Skeletal muscle tissue (tissue), 4 donors: ENCODE results near the gene ARID1B. TPM values are rescaled to one million over a fixed set of nuclear protein-coding genes. Genes with fewer than 3 reads are reported as not detected.

Experiments
- H3K27ac ChIP-seq: one replicate; pipeline ENCODE4 v1.7.0; 2013; ENCODE audit warnings: mild to moderate bottlenecking, low read depth, low read length, inconsistent platforms
- H3K27me3 ChIP-seq, 3 donors: one replicate each; pipeline ENCODE4 v1.7.0; 2013; ENCODE audit warnings: low read length in 3 of 3; ENCODE audit not compliant: control insufficient read depth in 3 of 3, insufficient read depth in 3 of 3
- H3K36me3 ChIP-seq, 3 donors: one replicate each; pipeline ENCODE4 v1.7.0; 2013; ENCODE audit warnings: low read length in 3 of 3; ENCODE audit not compliant: control insufficient read depth in 3 of 3, insufficient read depth in 3 of 3
- H3K4me1 ChIP-seq, 3 donors: one replicate each; pipeline ENCODE4 v1.7.0; 2013; ENCODE audit warnings: low read length in 3 of 3, mild to moderate bottlenecking in 3 of 3; ENCODE audit not compliant: control insufficient read depth in 3 of 3, insufficient read depth in 3 of 3
- H3K4me3 ChIP-seq, 3 donors: one replicate each; pipeline ENCODE4 v1.7.0; 2013; ENCODE audit warnings: low read length in 3 of 3
- H3K9ac ChIP-seq, 3 donors: one replicate each; pipeline ENCODE4 v1.7.0; 2013; ENCODE audit warnings: low read length in 3 of 3, mild to moderate bottlenecking in 3 of 3, moderate library complexity in 2 of 3, low read depth in 1 of 3
- H3K9me3 ChIP-seq, 3 donors: one replicate each; pipeline ENCODE4 v1.7.0; 2013; ENCODE audit warnings: low read length in 3 of 3; ENCODE audit not compliant: control insufficient read depth in 3 of 3
- total RNA-seq: library from RNA; depleted of rRNA; stranded (reverse); fragments of >200 nt; gene quantifications from one replicate; pipeline ENCODE4 v1.2.3, GENCODE V29; 2014
- donor health status: Osteomylitis.

ARID1B gene
- total RNA-seq, 1 donor from 2014 or later, result 73.6 TPM

DNA sequence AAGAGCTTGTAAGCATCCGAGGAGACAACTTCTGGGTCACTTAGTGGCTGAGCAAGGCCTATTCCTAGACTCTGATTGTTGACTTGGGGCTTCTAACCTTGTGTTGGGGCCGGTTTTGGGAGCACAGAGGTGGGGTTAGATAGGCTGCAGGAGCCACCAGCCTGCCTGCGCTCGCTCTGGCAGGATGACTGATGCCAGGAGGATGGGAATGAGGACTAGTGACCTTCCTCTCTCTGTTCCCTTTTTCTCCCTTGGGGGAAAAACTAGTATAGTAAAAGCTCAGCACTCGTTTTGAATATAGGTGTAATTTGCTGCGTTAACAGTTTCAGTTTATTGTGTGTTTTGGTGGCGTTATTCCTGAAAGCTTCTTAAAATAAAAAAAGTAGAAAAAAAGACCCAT is 141.5 kb downstream of the ARID1B start:
- Histone ChIP-seq H3K9me3 (no peaks in the 10 kb centered on the region), H3K27me3 (no peaks in the 10 kb centered on the region), H3K9ac (no peak overlapping the region), H3K4me1 (peaks cover 6 to 21% (median 11%) of the 10 kb centered on the region in 3 donors), H3K36me3 (no peaks in the 10 kb centered on the region), H3K4me3 (no peak overlapping the region), H3K27ac (no peak overlapping the region)

DNA sequence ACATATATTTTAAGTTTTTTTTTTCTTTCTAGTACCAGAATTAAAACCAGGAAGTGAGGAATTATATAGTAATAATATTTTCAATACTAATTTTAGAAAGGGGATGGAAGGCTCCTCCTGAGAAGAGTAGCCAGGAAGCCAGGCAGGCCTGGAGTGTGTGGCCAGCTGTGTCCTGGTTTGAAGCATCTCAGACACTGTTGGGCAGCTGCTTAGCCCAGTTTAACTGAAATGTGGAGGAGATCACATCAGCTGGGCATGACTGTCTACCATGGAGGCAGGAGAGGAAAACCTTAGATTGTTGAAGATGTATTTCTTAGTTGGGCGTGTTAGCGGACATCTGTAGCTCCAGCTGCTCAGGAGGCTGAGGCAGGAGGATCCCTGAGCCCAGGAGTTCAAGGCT is 142.2 kb downstream of the ARID1B start:
- Histone ChIP-seq H3K27ac (no peak overlapping the region), H3K9ac (no peak overlapping the region), H3K27me3 (no peaks in the 10 kb centered on the region), H3K4me1 (peaks cover 2 to 14% (median 11%) of the 10 kb centered on the region in 3 donors), H3K9me3 (no peaks in the 10 kb centered on the region), H3K36me3 (no peaks in the 10 kb centered on the region), H3K4me3 (no peak overlapping the region)

DNA sequence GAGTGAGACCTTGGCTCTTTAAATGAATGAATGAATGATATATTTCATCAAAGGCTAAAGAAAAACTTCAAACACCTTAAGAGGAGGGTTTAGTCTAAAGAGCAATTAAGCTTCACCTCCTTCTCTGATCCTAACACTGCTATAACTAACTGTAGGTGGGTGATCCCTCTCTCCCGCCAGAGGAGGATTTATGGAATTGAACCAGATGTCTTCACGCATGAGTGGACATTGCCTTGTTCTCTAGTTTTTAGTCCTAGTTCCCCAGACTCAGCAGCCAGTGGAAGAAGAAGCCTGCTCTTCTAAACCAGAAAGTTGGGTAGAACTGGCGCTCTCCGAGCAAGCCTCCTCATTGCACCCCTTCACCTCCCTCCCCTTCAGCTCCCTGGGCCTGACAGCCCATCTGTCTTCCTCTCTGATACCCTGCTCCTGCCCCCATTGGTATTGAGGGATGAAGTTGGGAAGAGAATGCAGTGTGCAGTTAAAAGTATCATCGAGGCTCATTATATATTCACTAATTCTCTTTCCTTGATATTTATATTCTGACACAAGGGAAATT is 142.7 kb downstream of the ARID1B start:
- Histone ChIP-seq H3K36me3 (no peaks in the 10 kb centered on the region), H3K4me1 (peaks cover 2 to 14% (median 11%) of the 10 kb centered on the region in 3 donors), H3K9ac (no peak overlapping the region), H3K9me3 (no peaks in the 10 kb centered on the region), H3K27ac (no peak overlapping the region), H3K27me3 (no peaks in the 10 kb centered on the region), H3K4me3 (no peak overlapping the region)

DNA sequence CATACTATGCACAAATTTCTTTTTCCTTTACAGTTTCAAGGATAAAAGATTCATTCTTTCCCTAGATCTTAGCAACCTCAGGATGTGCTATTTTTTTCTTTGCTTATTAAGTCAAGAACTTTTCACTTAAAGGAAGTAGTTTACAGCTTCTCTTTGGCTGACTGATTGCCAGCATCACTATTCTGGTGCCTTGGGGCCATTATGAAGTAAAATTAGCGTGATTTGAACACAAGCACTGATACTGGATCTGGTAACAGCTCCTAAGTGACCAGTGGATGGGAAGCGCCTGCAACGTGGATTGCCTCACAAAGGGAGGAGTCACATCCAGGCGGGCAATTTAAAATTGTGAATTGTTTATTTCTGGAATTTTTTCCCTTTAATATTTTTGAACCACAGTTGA is 147.1 kb downstream of the ARID1B start:
- H3K4me3 ChIP-seq, result no peak overlapping the region
- H3K36me3 ChIP-seq, result no peaks in the 10 kb centered on the region
- peaks cover 11 to 19% (median 13%) of the 10 kb centered on the region in 3 donors for H3K4me1 ChIP-seq
- no peak overlapping the region for H3K27ac ChIP-seq
- no peaks in the 10 kb centered on the region for H3K27me3 ChIP-seq
- no peak overlapping the region for H3K9ac ChIP-seq
- H3K9me3 ChIP-seq, result no peaks in the 10 kb centered on the region

DNA sequence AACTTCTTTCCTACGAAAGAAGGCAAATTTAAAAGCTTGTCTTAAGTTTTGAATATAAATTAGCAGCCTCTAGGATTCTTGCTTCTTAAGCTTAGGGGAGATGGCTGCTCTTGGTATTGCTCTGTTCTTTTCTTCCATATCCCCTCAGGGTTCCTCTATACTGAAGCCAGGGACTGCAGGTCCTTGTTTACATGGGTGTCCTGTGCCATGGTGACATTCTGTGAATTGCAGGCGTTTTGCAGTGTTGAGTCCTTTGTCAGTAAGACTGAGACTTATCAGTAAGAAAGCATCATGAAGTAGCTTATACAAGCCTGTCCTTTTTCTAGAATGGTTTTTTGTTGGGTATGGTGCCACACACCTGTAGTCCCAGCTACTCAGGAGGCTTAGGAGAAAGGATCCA is 147.8 kb downstream of the ARID1B start:
- Histone ChIP-seq H3K27ac (no peak overlapping the region), H3K27me3 (no peaks in the 10 kb centered on the region), H3K9ac (no peak overlapping the region), H3K4me3 (no peak overlapping the region), H3K4me1 (peaks cover 7 to 19% (median 11%) of the 10 kb centered on the region in 3 donors), H3K36me3 (no peaks in the 10 kb centered on the region), H3K9me3 (no peaks in the 10 kb centered on the region)

DNA sequence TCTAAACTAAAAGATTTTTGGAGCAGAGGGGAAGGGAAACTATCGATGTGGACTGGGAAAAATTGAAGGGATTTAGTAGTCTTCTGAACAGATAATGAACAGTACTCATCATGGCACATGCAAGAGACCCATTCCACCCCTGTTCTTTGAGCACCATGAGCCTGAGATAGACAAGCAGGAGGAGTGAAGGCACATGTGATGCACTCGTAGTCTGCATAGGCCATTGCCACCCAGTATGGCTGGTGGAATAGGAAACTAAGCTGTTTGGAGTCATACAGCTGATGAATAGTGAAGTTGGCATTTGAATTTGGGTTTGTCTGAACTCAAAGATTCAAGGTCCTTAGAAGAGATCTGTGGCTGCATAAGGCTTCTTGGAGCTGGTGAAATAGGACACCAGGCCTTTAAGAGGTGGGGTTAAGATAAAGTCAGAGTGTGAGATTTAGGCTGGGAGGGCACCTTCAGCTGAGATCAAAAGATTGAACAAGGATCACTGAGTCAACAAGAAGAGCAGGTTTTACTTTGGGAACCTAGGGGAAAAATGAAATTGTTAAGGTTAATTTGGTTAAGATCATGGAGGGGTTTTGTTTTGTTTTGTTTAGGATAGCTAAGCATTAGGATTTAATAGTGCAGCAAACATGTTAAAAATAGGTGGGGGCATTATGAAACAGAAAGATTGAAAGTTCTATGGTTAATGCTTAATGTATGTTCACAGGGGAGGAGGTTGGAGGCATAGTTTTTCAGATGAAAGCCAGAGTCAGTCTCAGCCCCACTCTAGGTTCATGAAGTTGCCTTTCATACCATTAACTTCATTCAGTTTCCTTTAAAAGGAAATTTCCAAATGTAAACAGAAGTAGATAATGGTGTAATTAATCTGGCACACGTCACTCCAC is 148.8 kb downstream of the ARID1B start:
- Histone ChIP-seq H3K9ac (no peak overlapping the region), H3K36me3 (no peaks in the 10 kb centered on the region), H3K9me3 (no peaks in the 10 kb centered on the region), H3K27ac (no peak overlapping the region), H3K4me1 (peaks cover 7 to 19% (median 11%) of the 10 kb centered on the region in 3 donors), H3K4me3 (no peak overlapping the region), H3K27me3 (no peaks in the 10 kb centered on the region)

DNA sequence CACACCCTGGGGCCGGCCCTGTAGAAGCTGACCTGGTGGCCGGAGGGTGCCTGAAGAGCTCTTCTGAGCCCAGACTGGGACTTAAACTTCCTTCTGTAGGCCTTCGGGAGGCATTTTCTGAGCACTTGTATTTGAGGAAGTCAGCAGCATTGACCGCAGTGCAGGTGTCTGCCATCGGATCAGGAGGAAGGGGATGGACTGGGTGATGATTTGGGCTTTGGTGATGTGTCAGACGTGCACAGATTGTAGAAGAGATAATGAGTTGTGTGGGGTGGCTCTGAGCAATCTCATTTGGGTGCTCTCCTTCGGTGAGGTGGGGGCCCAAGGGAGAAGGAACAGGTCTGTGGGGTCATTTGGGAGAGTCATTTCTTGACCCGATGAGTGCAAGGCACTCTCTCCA is 150.9 kb downstream of the ARID1B start:
- Histone ChIP-seq H3K4me1 (peaks cover 8 to 16% (median 16%) of the 10 kb centered on the region in 3 donors), H3K9ac (no peak overlapping the region), H3K9me3 (no peaks in the 10 kb centered on the region), H3K27ac (no peak overlapping the region), H3K4me3 (no peak overlapping the region), H3K27me3 (no peaks in the 10 kb centered on the region), H3K36me3 (no peaks in the 10 kb centered on the region)

DNA sequence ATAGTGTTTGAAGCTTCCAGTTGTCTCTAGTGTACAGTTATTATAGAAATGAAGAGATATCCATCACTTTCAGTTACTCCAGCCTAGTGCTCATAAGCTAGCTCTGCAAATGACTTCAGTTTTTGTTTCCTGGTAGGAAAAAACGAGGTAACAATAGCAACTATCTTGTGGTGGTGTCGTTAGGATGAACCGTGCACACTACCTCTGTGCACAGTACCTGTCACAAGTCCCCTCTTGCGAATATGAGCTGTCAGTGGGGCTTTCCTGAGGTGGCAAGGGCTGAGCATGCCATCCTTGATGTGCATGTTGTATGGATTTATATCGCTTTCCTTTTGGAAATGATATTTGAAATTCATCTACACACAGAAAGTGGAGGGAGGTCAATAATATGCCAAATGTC is 151.8 kb downstream of the ARID1B start:
- peaks cover 11 to 24% (median 22%) of the 10 kb centered on the region in 3 donors for H3K4me1 ChIP-seq
- H3K4me3 ChIP-seq, result no peak overlapping the region
- H3K27ac ChIP-seq, result no peak overlapping the region
- no peak overlapping the region for H3K9ac ChIP-seq
- H3K27me3 ChIP-seq, result no peaks in the 10 kb centered on the region
- no peaks in the 10 kb centered on the region for H3K36me3 ChIP-seq
- H3K9me3 ChIP-seq, result no peaks in the 10 kb centered on the region

DNA sequence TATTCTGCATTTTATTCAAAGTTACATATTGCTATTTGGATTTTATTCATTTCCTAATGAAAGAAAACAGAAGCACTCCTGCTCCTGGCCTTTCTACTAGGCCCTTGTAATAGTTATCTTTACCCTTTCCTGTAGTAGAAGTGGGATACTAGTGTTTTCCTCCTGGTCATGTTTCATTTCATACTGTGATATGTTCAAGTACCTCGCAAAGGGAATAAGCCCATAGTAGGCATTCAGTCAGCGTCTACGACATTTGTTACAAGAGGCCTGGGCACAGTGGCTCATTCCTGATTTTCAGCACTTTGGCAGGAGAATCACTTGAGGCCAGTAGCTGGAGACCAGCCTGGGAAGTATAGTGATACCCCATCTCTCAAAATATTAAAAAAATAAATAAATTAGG is 154.1 kb downstream of the ARID1B start:
- H3K27me3 ChIP-seq, result no peaks in the 10 kb centered on the region
- peaks cover 12 to 26% (median 16%) of the 10 kb centered on the region in 3 donors for H3K4me1 ChIP-seq
- H3K9ac ChIP-seq, result no peak overlapping the region
- H3K4me3 ChIP-seq, result no peak overlapping the region
- H3K9me3 ChIP-seq, result no peaks in the 10 kb centered on the region
- H3K27ac ChIP-seq, result no peak overlapping the region
- no peaks in the 10 kb centered on the region for H3K36me3 ChIP-seq
